ENCODE results near the gene CYB5A.

CYB5A gene

GRCh38 chr18:74242438-74243096 lies 49.2 kb downstream of the CYB5A start:
- no peak for FAIRE-seq

DNA sequence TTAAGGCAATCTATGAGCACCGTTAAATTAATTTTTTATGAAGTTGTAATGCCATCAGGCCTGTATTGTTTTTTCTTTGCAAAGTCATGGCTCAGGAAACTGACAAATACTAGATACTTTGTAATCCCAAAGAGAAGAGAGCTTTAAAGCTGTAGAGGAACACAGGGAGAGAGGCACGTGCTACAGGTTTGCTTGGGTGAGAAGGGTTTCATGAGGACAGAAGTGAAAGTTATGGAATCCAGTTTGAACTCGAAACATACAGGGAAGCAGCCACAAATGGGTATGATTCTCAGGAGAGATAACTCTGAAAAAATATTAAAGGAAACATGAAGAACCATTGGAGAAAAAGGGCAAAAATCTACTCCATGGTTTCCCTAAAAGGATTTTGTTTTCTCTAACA lies 49.8 kb downstream of the CYB5A start:
- FAIRE-seq = no peak

GRCh38 chr18:74241426-74241825 lies 50.3 kb downstream of the CYB5A start:
- FAIRE-seq = no peak

GRCh38 chr18:74239567-74239966 lies 52.2 kb downstream of the CYB5A start:
- FAIRE-seq = no peak

GRCh38 chr18:74234326-74235171 lies 57.2 kb downstream of the CYB5A start:
- no peak for FAIRE-seq

DNA sequence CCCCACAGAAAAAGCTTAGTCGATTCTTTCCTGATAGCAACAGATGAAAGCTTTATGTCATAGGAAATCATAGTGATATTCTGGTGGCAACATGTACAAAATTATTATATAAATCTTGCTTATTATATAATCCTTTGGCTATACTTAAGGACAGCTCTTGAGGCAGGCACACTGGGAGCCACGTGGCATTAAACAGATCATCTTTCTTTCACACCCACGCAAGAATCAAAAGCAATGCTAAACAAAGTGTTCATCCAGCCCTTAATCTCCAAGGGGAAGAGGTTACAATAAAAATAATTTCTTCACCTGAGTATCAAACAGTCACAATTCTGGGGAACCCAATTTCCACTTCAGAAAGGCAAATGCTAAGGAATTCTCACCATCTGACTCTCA lies 57.8 kb downstream of the CYB5A start:
- no peak for FAIRE-seq

- FAIRE-seq = no peak
Observed at GRCh38 chr18:74230922-74231714, 60.6 kb downstream of the CYB5A start.

- FAIRE-seq = no peak
Observed at GRCh38 chr18:74229891-74230290, 61.9 kb downstream of the CYB5A start.

GRCh38 chr18:74229005-74229404 lies 62.8 kb downstream of the CYB5A start:
- no peak for FAIRE-seq

DNA sequence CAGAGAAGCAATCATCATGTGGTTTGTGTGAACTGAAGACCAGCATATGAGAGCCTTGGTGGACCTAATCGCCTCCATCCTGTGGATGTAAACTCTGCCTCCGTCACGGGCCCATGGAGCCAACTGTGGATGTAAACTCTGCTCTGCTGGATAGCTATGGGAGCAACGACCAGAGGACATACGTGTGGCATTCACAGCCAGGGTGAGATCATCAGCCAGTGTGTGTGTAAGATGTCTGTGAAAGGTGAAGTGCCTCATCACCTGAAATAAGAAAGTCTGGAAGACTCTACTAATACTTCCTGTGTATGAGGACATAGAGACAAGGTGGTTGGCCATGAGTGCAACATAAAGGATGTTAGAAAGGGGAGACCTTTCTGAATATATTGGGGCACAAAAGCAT lies 63.5 kb downstream of the CYB5A start:
- FAIRE-seq = no peak

GRCh38 chr18:74226666-74227065 lies 65.1 kb downstream of the CYB5A start:
- no peak for FAIRE-seq

GRCh38 chr18:74226156-74226555 lies 65.6 kb downstream of the CYB5A start:
- FAIRE-seq = no peak

- FAIRE-seq = no peak
Observed at GRCh38 chr18:74225193-74225840, 66.4 kb downstream of the CYB5A start.

GRCh38 chr18:74222710-74223494 lies 68.9 kb downstream of the CYB5A start:
- no peak for FAIRE-seq

DNA sequence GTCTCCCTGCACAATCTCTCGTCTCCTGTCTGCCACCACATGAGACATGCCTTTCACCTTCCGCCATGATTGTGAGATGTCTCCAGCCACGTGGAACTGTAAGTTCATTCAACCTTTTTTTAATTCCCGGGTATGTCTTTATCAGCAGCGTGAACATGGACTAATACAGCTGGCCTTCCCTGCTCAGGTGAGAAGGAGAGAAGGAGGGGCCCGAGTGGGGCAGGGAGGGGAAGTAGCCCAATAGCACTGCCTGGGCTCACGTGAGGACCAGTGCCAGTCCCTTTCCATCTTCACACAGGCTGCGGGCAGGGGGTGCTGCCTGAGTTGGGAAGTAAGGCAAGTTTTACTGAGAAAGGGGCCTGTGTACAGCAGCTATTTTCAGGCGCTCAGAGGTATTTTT lies 70.7 kb downstream of the CYB5A start:
- FAIRE-seq = no peak

- FAIRE-seq = no peak
Observed at GRCh38 chr18:74219056-74219455, 72.7 kb downstream of the CYB5A start.

GRCh38 chr18:74217476-74218143 lies 74.2 kb downstream of the CYB5A start:
- no peak for FAIRE-seq

DNA sequence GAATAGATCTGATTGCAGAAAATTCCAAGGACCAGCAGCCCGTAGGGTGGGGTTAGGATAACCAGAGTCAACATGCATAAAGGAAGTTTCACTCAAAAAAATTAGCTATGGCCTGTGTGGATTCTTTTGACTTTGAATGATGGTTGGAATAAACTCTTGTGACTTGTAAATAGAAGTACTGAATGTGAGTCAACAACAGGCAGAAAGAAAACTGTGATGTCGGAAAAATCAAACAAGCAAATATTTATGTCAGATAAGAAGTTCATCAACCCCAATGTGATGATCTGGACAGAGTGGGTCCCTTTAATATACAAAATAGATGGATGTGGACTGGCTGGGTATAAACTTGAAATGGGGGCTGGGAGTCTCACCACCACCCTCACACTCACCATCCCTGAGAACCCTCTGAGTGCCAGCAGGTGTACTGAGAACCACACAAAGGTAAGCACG lies 75.1 kb downstream of the CYB5A start:
- no peak for FAIRE-seq

GRCh38 chr18:74215863-74216262 lies 75.9 kb downstream of the CYB5A start:
- FAIRE-seq = no peak

DNA sequence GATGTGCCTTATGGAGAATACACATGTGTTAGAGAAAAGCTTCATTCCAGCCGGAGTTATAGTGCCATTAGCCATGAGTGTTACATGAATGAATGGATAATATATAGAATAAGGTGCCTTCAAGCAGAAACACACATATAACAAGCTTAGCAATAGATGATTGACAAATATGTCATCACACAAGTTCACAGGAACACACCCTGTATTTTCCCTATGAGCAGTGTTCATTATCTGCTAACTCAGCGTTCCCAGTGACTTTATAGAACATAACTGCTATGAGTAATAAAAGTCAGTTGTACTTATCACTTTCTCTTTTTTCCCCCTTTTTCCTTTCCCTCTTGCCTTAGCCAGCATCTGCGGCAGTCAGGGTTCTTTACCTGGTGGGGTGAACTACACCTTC lies 78.3 kb downstream of the CYB5A start:
- FAIRE-seq = no peak

DNA sequence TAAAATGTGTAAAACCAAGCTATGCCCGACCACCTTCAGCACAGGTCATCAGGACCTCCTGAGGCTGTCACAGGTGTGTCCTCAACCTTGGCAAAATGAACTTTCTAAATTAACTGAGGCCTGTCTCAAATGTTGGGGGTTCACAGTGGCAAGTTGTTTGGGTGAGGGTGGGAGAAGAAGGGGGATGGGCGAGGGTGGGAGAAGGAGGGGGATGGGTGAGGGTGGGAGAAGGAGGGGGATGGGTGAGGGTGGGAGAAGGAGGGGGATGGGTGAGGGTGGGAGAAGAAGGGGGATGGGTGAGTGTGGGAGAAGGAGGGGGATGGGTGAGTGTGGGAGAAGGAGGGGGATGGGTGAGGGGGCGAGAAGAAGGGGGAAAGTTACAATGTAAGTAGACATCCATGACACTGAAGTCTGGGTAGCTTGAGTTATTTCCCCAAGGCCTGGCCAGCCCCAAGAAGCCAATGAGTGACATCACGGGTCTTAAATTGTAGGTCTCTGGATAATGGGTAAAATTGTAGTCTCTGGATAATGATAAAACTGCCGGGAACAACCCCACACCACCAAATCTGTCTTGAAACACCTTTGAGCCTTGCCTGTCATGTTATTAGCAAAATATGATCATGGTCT lies 87.1 kb downstream of the CYB5A start:
- no peak for FAIRE-seq

All from TTC549 (cell line).